IMR-90 (cell line): ENCODE data around the gene SLC7A6. TPM values are rescaled to one million over a fixed set of nuclear protein-coding genes. Genes with fewer than 3 reads are reported as not detected.

Experiments used
- ATAC-seq: fragments of 200-7000 bp; cut with Tn5 transposase; 2 replicates; pipeline ENCODE4 v1.9.1; 2020; ENCODE audit warnings: low read depth, mild to moderate bottlenecking, moderate library complexity
- BruUV-seq: library from RNA; stranded (reverse); fragments of 400-500 nt; replicated peaks from 2 replicates; lab custom pipeline; 2021; lab: Mats Ljungman, UMichigan
- CTCF ChIA-PET: fragments of 300-600 bp; formaldehyde crosslinking; extraction: SDS; loops from one replicate; lab custom pipeline; 2021; ENCODE audit warnings: antibody characterized with exemption; lab: Yijun Ruan, JAX
- POLR2A ChIA-PET: fragments of 300-600 bp; sonication (Branson Sonifier 250); formaldehyde crosslinking; loops from one replicate; lab custom pipeline; 2022; ENCODE audit warnings: antibody characterized with exemption; ENCODE audit not compliant: unreplicated experiment; lab: Charles Lee
- DNase-seq: peaks from one replicate; pipeline ENCODE4 v3.0.0; 2013
- H2AFZ ChIP-seq: replicated peaks from 2 replicates; pipeline ENCODE3; 2013; ENCODE audit warnings: low read length, mild to moderate bottlenecking; ENCODE audit not compliant: poor library complexity
- H2AK5ac ChIP-seq: 2 replicates; pipeline ENCODE4 v1.6.1; 2013; ENCODE audit warnings: low read depth, low read length, inconsistent platforms
- H2AK9ac ChIP-seq: replicated peaks from 2 replicates; pipeline ENCODE3; 2013; ENCODE audit warnings: mild to moderate bottlenecking, low read depth, low read length, moderate library complexity; ENCODE audit not compliant: poor library complexity
- H2BK120ac ChIP-seq: 2 replicates; pipeline ENCODE4 v1.6.1; 2013; ENCODE audit warnings: low read depth, low read length, inconsistent platforms
- H2BK15ac ChIP-seq: 3 replicates; pipeline ENCODE4 v1.6.1; 2013; ENCODE audit warnings: low read depth, low read length, inconsistent platforms
- H2BK20ac ChIP-seq: 2 replicates; pipeline ENCODE4 v1.6.1; 2013; ENCODE audit warnings: low read depth, mild to moderate bottlenecking, inconsistent platforms, low read length, moderate library complexity
- H2BK5ac ChIP-seq: 2 replicates; pipeline ENCODE4 v1.6.1; 2013; ENCODE audit warnings: mild to moderate bottlenecking, low read depth, low read length, inconsistent platforms; ENCODE audit not compliant: poor library complexity, severe bottlenecking
- H3K14ac ChIP-seq: replicated peaks from 2 replicates; pipeline ENCODE4 v1.6.1; 2013; ENCODE audit warnings: low read depth, low read length, inconsistent platforms
- H3K18ac ChIP-seq: 2 replicates; pipeline ENCODE4 v1.6.1; 2013; ENCODE audit warnings: low read depth, low read length, control low read depth
- H3K23ac ChIP-seq: 2 replicates; pipeline ENCODE4 v1.6.1; 2013; ENCODE audit warnings: low read depth, low read length, inconsistent platforms
- H3K27ac ChIP-seq: 2 replicates; pipeline ENCODE4 v1.5.1; 2013; ENCODE audit warnings: mild to moderate bottlenecking, control low read depth, low read length; ENCODE audit not compliant: insufficient read depth
- H3K27me3 ChIP-seq: 2 replicates; pipeline ENCODE4 v1.6.1; 2013; ENCODE audit warnings: low read length; ENCODE audit not compliant: control insufficient read depth, insufficient read depth
- H3K36me3 ChIP-seq: 2 replicates; pipeline ENCODE4 v1.6.1; 2013; ENCODE audit warnings: low read length, mixed read lengths; ENCODE audit not compliant: control insufficient read depth, insufficient read depth
- H3K4ac ChIP-seq: 2 replicates; pipeline ENCODE4 v1.6.1; 2013; ENCODE audit warnings: low read depth, low read length, inconsistent platforms
- H3K4me1 ChIP-seq: 2 replicates; pipeline ENCODE4 v1.6.1; 2013; ENCODE audit warnings: low read length, mixed read lengths; ENCODE audit not compliant: control insufficient read depth, insufficient read depth
- H3K4me2 ChIP-seq: 2 replicates; pipeline ENCODE4 v1.6.1; 2013; ENCODE audit warnings: low read depth, mild to moderate bottlenecking, control low read depth, low read length, moderate library complexity
- H3K4me3 ChIP-seq: 2 replicates; pipeline ENCODE4 v1.5.1; 2013; ENCODE audit warnings: low read depth, mild to moderate bottlenecking, control low read depth, low read length, moderate library complexity; ENCODE audit not compliant: insufficient read depth
- H3K56ac ChIP-seq: 2 replicates; pipeline ENCODE4 v1.6.1; 2013; ENCODE audit warnings: low read length, inconsistent platforms; ENCODE audit not compliant: insufficient read depth; ENCODE audit errors: extremely low read depth
- H3K79me1 ChIP-seq, 2 experiments: 2 replicates each; pipeline ENCODE4 v1.6.1; 2013; ENCODE audit warnings: low read length in 2 of 2, inconsistent platforms in 1 of 2, low read depth in 1 of 2
- H3K9ac ChIP-seq: 2 replicates; pipeline ENCODE4 v1.6.1; 2013; ENCODE audit warnings: low read depth, low read length, control low read depth
- H3K9me1 ChIP-seq: 2 replicates; pipeline ENCODE4 v1.6.1; 2013; ENCODE audit warnings: low read length, inconsistent platforms; ENCODE audit not compliant: insufficient read depth
- H3K9me3 ChIP-seq: 2 replicates; pipeline ENCODE4 v1.6.1; 2013; ENCODE audit warnings: low read length; ENCODE audit not compliant: control insufficient read depth, insufficient read depth
- H4K20me1 ChIP-seq: 2 replicates; pipeline ENCODE4 v1.6.1; 2013; ENCODE audit warnings: low read length, inconsistent platforms; ENCODE audit not compliant: insufficient read depth
- H4K5ac ChIP-seq: 2 replicates; pipeline ENCODE4 v1.6.1; 2013; ENCODE audit warnings: mild to moderate bottlenecking, low read depth, low read length, control low read depth
- H4K8ac ChIP-seq, 2 experiments: 2 replicates each; pipeline ENCODE4 v1.6.1; 2013; ENCODE audit warnings: low read depth in 2 of 2, low read length in 2 of 2, control low read depth in 1 of 2, inconsistent platforms in 1 of 2
- H4K91ac ChIP-seq: 2 replicates; pipeline ENCODE4 v1.6.1; 2013; ENCODE audit warnings: low read depth, low read length, inconsistent platforms; ENCODE audit not compliant: insufficient read depth
- CHD1 ChIP-seq: IDR thresholded peaks from 2 replicates; pipeline ENCODE4 v1.6.1; 2012; ENCODE audit warnings: low read depth, low read length, improper control_type of control experiment
- FOS ChIP-seq: fragments of 150-350 bp; IDR thresholded peaks from 2 replicates; pipeline ENCODE4 v1.6.1; 2016; ENCODE audit warnings: low read depth, low read length
- MXI1 ChIP-seq: IDR thresholded peaks from 2 replicates; pipeline ENCODE4 v1.6.1; 2012; ENCODE audit warnings: low read depth, mild to moderate bottlenecking, low read length, moderate library complexity, borderline replicate concordance
- NFE2L2 ChIP-seq: fragments of 150-350 bp; IDR thresholded peaks from 2 replicates; pipeline ENCODE4 v1.6.1; 2016; ENCODE audit warnings: low read depth, mild to moderate bottlenecking, low read length
- POLR2A ChIP-seq: IDR thresholded peaks from 2 replicates; pipeline ENCODE4 v1.6.1; 2012; ENCODE audit warnings: mild to moderate bottlenecking, low read depth, low read length
- RAD21 ChIP-seq: IDR thresholded peaks from 2 replicates; pipeline ENCODE4 v1.6.1; 2012; ENCODE audit warnings: low read length, improper control_type of control experiment
- RCOR1 ChIP-seq: IDR thresholded peaks from 2 replicates; pipeline ENCODE4 v1.6.1; 2012; ENCODE audit warnings: mild to moderate bottlenecking, low read length, improper control_type of control experiment; ENCODE audit not compliant: insufficient replicate concordance
- WGBS, 2 experiments: methylation state at CpG; one replicate each; pipeline versions ENCODE4 v1.1.5 to v1.1.7; 2013; ENCODE audit warnings: missing lambda C conversion rate in 2 of 2; ENCODE audit not compliant: insufficient read length in 1 of 2; ENCODE audit errors: extremely low coverage in 2 of 2; 5-methylcytosine and 5-hydroxymethylcytosine counted together
- dilution Hi-C: fragments of 300-500 bp; cut with HindIII; formaldehyde crosslinking; loops from one replicate; pipeline ENCODE4 v1.14.3; 2018; ENCODE audit warnings: low sequenced_read_pairs; ENCODE audit not compliant: unreplicated experiment
- in situ Hi-C: fragments of 300-500 bp; cut with MboI; formaldehyde crosslinking; loops from 3 replicates; pipeline ENCODE4 v1.14.3; 2019; ENCODE audit warnings: low sequenced_read_pairs, inconsistent platforms, mixed read lengths
- intact Hi-C: fragments of 100-400 bp; cut with micrococcal nuclease; formaldehyde crosslinking; loops from 2 replicates; pipeline ENCODE4 v1.10.0; 2022
- polyA plus RNA-seq, 3 experiments: library from polyadenylated mRNA; depleted of rRNA; stranded (reverse); fragments of >200 nt; gene quantifications; 2 replicates each; pipeline ENCODE4 v1.2.3, GENCODE V29; 2012; ENCODE audit warnings: low replicate concordance in 1 of 3
- total RNA-seq: library from RNA; depleted of rRNA; stranded (reverse); fragments of >200 nt; gene quantifications from 2 replicates; pipeline ENCODE4 v1.2.3, GENCODE V29; 2012
- TF ChIP-seq, protein P1 (sequence below): fragments of 150-350 bp; IDR thresholded peaks from 2 replicates; pipeline ENCODE4 v1.6.1; 2016; ENCODE audit warnings: low read depth, mild to moderate bottlenecking, low read length, moderate library complexity, borderline replicate concordance

The SLC7A6 gene
- total and polyA plus RNA-seq, 2 of the 4 experiments (the other 2 are of a cell fraction): 29.4 to 36.1 TPM

DNA sequence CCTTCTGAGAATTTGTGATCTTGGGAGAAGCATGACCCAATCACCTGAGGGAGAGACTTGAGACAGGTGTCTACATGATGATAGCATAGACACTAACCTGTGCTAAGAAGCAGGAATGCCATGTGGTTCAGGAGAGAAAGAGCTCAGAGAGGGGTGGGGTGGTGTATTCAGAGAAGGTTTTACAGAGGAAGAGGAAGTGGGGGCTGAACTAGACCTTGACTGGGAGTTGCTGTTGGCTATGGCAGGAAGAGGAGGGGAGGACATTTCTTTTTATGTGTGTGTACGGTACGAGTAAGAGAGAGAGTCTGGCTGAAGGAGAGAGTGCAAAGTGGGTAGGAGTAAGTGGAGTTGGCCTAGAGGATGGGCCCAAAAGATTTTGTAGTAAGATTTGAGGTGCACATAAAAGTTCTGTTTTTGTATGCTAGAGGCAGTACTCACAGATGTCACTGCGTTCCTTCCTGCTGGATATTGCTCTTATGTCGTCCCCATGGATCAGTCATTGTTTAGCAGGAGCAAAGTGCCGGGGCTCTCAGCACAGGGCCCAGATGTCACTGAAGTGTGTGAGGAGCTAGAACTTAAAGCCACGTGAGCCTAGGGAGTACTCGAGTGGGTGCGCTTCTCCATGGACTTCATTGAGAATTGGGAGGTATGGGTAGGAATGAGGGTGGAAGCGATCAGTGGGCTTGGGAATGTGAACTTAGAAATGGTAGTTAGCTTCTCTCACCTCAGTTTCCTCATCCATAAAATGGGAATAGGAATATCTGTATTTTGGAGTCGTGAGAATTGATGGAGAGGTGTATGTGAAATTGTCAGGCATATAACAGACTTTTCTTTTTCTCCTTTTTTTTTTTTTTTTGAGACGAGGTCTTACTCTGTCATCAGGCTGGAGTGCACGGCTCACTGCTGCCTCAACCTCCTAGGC is 22.1 kb downstream of the SLC7A6 start:
- Histone ChIP-seq H2BK20ac (no peak overlapping the region), H3K56ac (no peak overlapping the region), H4K91ac (no peak overlapping the region), H4K20me1 (peaks cover 67% of the 10 kb centered on the region), H4K8ac (no peak overlapping the region), H2AK9ac (no peak overlapping the region), H2BK15ac (no peak overlapping the region), H3K9me3 (no peaks in the 10 kb centered on the region), H3K27me3 (no peaks in the 10 kb centered on the region), H3K18ac (no peak overlapping the region), H3K14ac (no peak overlapping the region), H3K9me1 (peaks cover 36% of the 10 kb centered on the region), H2AK5ac (no peak overlapping the region), H3K79me1 (peaks cover 34 to 94% of the 10 kb centered on the region in 2 experiments), H3K9ac (no peak overlapping the region), H3K4me1 (peaks cover 11% of the 10 kb centered on the region), H2BK120ac (no peak overlapping the region), H2AFZ (no peak overlapping the region), H3K23ac (0 out of 2 replicates have a peak overlapping the region, but pooled peaks have one; percentile 45), H2BK5ac (no peak overlapping the region), H4K5ac (no peak overlapping the region), H3K27ac (no peak overlapping the region), H3K4me2 (no peak overlapping the region), H3K36me3 (peaks cover 32% of the 10 kb centered on the region), H3K4me3 (no peak overlapping the region), H3K4ac (no peak overlapping the region)
- ATAC-seq: no peak
- DNase-seq: no peak
- ChIA-PET CTCF (no interaction called here), POLR2A (no interaction called here)
- no TSS peak for BruUV-seq
- 100% methylated on average over 2 of the region's 12 CpGs; no CpG with 5 or more reads in 1 of the 2 experiments for WGBS, 2 experiments
- intact Hi-C loops (no loop called here), in situ Hi-C loops (no loop called here), dilution Hi-C loops (no loop called here)
- no peak for TF ChIP-seq NFE2L2
- TF ChIP-seq RCOR1: no peak
- no peak for TF ChIP-seq RAD21
- TF ChIP-seq, protein P1, sequence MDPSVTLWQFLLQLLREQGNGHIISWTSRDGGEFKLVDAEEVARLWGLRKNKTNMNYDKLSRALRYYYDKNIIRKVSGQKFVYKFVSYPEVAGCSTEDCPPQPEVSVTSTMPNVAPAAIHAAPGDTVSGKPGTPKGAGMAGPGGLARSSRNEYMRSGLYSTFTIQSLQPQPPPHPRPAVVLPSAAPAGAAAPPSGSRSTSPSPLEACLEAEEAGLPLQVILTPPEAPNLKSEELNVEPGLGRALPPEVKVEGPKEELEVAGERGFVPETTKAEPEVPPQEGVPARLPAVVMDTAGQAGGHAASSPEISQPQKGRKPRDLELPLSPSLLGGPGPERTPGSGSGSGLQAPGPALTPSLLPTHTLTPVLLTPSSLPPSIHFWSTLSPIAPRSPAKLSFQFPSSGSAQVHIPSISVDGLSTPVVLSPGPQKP: no peak
- no peak for TF ChIP-seq FOS
- TF ChIP-seq POLR2A: no peak
- TF ChIP-seq MXI1: no peak
- TF ChIP-seq CHD1: no peak
